K562 (cell line): ENCODE measurements around the gene UBE2U. TPM values are rescaled to one million over a fixed set of nuclear protein-coding genes. Genes with fewer than 3 reads are reported as not detected.

Experiments used
- CHD4 ChIP-seq: fragments of 200-600 bp; sonication (generic); IDR thresholded peaks from 3 replicates; pipeline ENCODE4 v1.6.1; 2012; ENCODE audit warnings: low read depth, mild to moderate bottlenecking, mixed read lengths, low read length, inconsistent platforms; ENCODE audit not compliant: insufficient read depth, insufficient replicate concordance, poor library complexity, severe bottlenecking
- HDAC3 ChIP-seq: fragments of 450-650 bp; IDR thresholded peaks from 2 replicates; pipeline ENCODE4 v1.6.1; 2018; ENCODE audit warnings: borderline replicate concordance, mild to moderate bottlenecking, moderate library complexity; ENCODE audit not compliant: partially characterized antibody
- MTF1 ChIP-seq: fragments of 250-450 bp; sonication (Bioruptor Pico); IDR thresholded peaks from 2 replicates; pipeline ENCODE4 v1.9.0; 2021; ENCODE audit warnings: moderate library complexity, mild to moderate bottlenecking, inconsistent platforms, borderline replicate concordance
- POLR3G ChIP-seq: IDR thresholded peaks from 2 replicates; pipeline ENCODE4 v1.6.1; 2011; ENCODE audit not compliant: insufficient read length, insufficient replicate concordance; ENCODE audit errors: extremely low read depth
- SMC3 ChIP-seq: conservative IDR thresholded peaks from 2 replicates; pipeline ENCODE4 v1.6.1; 2011; ENCODE audit warnings: low read depth, low read length, improper control_type of control experiment; ENCODE audit not compliant: insufficient read depth
- SRSF3 ChIP-seq: fragments of 200-400 bp; formaldehyde crosslinking; IDR thresholded peaks from 2 replicates; pipeline ENCODE4 v1.6.1; 2016; ENCODE audit warnings: mild to moderate bottlenecking, low read length, moderate library complexity; ENCODE audit not compliant: insufficient read depth
- TRIM24 ChIP-seq, 2 experiments: fragments of 450-650 bp; IDR thresholded peaks; 2 replicates each; pipeline ENCODE4 v1.6.1; 2016
- ZBTB1 ChIP-seq: sonication (generic); formaldehyde crosslinking; IDR thresholded peaks from 2 replicates; pipeline ENCODE4 v1.8.1; 2023; ENCODE audit warnings: missing genetic modification reagents, low read depth, mild to moderate bottlenecking, borderline replicate concordance
- polyA plus RNA-seq, 8 experiments: library from polyadenylated mRNA; depleted of rRNA in 4 of 8; stranded (reverse) in 5 of 8; unstranded in 3 of 8; fragments of >200 nt; fragmentation: Nextera tagmentation in 2 of 8; fragmentation: Illumina TruSeq in 1 of 8; extraction: Ambion mirVana in 2 of 8; extraction: Trizol in 1 of 8; gene quantifications; 2 replicates each; pipeline versions ENCODE4 v1.2.1 to v1.2.3, GENCODE V29; 2011 to 2014; ENCODE audit warnings: inconsistent platforms in 1 of 8, missing spikeins in 1 of 8
- total RNA-seq, 7 experiments: library from RNA; depleted of rRNA in 6 of 7; stranded (reverse); fragments of >200 nt in 6 of 7; fragmentation: Illumina TruSeq in 2 of 7; extraction: Trizol in 2 of 7; gene quantifications; 2 replicates each; pipeline versions ENCODE4 v1.2.1 to v1.2.3, GENCODE V29; 2011 to 2021; ENCODE audit warnings: low replicate concordance in 1 of 7
- TF ChIP-seq, protein P1 (sequence below), 2 experiments: IDR thresholded peaks in 1 of 2; conservative IDR thresholded peaks in 1 of 2; 2 replicates each; pipeline ENCODE4 v1.6.1; 2016; ENCODE audit warnings: low read depth in 2 of 2, mild to moderate bottlenecking in 1 of 2, missing compliant biosample characterization in 1 of 2, missing genetic modification characterization in 1 of 2, moderate library complexity in 1 of 2
- TF ChIP-seq, protein P2 (sequence below), 3 experiments: IDR thresholded peaks in 2 of 3; conservative IDR thresholded peaks in 1 of 3; 2 replicates each; pipeline ENCODE4 v1.5.1; 2011 to 2012; ENCODE audit warnings: low read length in 3 of 3, mild to moderate bottlenecking in 3 of 3, control low read depth in 2 of 3, improper control_type of control experiment in 1 of 3, inconsistent platforms in 1 of 3, low read depth in 1 of 3, mixed read lengths in 1 of 3, moderate library complexity in 1 of 3; ENCODE audit not compliant: insufficient read depth in 2 of 3
- TF ChIP-seq, protein P3 (sequence below): fragments of 250-450 bp; sonication (Bioruptor Pico); IDR thresholded peaks from 2 replicates; pipeline ENCODE4 v1.5.0; 2020; ENCODE audit warnings: mild to moderate bottlenecking, borderline replicate concordance
- TF ChIP-seq, protein P4 (sequence below): IDR thresholded peaks from 3 replicates; pipeline ENCODE4 v1.6.1; 2011; ENCODE audit warnings: borderline replicate concordance, mild to moderate bottlenecking; ENCODE audit not compliant: insufficient read length, insufficient read depth

The UBE2U gene
- total and polyA plus RNA-seq, 9 of the 15 experiments (the other 6 are each of a cell fraction or from before 2014, with no cell fraction given) = not detected

DNA sequence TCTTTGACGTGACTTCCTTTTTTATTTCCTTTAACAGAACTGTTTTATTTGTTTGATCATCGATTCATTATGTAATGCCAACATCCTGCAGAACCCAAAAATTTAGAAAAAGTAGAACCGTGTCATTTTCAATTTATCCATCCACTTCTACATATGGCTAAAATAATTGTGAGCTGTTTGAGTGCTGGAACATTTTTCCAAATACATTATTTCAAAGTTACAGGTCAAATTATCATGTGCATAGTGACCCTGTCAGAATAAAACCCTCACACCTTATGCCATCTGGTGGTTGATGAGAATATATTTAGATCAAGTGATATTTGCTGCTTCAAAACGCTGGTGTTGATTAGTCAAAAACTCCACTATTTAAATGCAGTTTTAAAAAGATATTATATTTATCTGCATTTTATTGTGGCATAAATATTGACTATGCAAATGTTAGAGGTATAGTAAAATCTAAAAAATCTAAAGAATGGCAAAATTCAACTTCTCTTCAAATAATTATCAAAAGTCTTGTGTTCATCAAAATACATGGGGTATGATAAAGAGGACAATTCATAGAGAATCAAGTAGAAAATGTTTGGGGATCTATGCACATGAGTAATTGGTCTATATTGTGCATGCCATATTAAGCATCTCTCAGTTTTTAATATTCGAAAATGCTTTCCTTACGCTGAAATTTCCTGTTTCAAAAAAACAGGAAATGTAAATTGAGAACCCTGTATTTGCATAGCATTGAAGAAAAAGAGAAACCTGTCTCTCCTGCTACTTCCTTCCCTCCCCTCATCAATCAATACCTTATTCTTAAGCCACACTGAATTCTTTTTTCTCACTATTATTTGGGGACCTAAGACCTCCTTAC, 39.7 kb downstream of the UBE2U start (continued):
- TF ChIP-seq, protein P1, sequence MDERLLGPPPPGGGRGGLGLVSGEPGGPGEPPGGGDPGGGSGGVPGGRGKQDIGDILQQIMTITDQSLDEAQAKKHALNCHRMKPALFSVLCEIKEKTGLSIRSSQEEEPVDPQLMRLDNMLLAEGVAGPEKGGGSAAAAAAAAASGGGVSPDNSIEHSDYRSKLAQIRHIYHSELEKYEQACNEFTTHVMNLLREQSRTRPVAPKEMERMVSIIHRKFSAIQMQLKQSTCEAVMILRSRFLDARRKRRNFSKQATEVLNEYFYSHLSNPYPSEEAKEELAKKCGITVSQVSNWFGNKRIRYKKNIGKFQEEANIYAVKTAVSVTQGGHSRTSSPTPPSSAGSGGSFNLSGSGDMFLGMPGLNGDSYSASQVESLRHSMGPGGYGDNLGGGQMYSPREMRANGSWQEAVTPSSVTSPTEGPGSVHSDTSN (CRISPR knock-in tag; IDR thresholded peaks at IDR 0.05; ENCODE audit: low read depth) = no peak
- TF ChIP-seq, protein P1 (tag; conservative IDR thresholded peaks at IDR 0.05; ENCODE audit: low read depth) = no peak
- TF ChIP-seq TRIM24 (IDR thresholded peaks at IDR 0.05) (no peak), SRSF3 (no peak), HDAC3 (no peak), CHD4 (no peak), POLR3G (no peak), ZBTB1 (CRISPR knock-in tag) (no peak), MTF1 (CRISPR knock-in tag) (no peak), SMC3 (0 out of 2 replicates have a peak, but pooled peaks have one; percentile 23)
- TF ChIP-seq, protein P2, sequence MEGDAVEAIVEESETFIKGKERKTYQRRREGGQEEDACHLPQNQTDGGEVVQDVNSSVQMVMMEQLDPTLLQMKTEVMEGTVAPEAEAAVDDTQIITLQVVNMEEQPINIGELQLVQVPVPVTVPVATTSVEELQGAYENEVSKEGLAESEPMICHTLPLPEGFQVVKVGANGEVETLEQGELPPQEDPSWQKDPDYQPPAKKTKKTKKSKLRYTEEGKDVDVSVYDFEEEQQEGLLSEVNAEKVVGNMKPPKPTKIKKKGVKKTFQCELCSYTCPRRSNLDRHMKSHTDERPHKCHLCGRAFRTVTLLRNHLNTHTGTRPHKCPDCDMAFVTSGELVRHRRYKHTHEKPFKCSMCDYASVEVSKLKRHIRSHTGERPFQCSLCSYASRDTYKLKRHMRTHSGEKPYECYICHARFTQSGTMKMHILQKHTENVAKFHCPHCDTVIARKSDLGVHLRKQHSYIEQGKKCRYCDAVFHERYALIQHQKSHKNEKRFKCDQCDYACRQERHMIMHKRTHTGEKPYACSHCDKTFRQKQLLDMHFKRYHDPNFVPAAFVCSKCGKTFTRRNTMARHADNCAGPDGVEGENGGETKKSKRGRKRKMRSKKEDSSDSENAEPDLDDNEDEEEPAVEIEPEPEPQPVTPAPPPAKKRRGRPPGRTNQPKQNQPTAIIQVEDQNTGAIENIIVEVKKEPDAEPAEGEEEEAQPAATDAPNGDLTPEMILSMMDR (IDR thresholded peaks at IDR 0.05 in 2 of 3, conservative IDR thresholded peaks at IDR 0.05 in 1 of 3; ENCODE audit: insufficient read depth in 2 of 3, low read depth in 1 of 3, low read length in 3 of 3) = peak in 2 of 3 experiments; percentile 15 to 43; a peak in 3 of 6 replicates
- TF ChIP-seq, protein P3, sequence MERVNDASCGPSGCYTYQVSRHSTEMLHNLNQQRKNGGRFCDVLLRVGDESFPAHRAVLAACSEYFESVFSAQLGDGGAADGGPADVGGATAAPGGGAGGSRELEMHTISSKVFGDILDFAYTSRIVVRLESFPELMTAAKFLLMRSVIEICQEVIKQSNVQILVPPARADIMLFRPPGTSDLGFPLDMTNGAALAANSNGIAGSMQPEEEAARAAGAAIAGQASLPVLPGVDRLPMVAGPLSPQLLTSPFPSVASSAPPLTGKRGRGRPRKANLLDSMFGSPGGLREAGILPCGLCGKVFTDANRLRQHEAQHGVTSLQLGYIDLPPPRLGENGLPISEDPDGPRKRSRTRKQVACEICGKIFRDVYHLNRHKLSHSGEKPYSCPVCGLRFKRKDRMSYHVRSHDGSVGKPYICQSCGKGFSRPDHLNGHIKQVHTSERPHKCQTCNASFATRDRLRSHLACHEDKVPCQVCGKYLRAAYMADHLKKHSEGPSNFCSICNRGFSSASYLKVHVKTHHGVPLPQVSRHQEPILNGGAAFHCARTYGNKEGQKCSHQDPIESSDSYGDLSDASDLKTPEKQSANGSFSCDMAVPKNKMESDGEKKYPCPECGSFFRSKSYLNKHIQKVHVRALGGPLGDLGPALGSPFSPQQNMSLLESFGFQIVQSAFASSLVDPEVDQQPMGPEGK (CRISPR knock-in tag) = no peak
- TF ChIP-seq, protein P4, sequence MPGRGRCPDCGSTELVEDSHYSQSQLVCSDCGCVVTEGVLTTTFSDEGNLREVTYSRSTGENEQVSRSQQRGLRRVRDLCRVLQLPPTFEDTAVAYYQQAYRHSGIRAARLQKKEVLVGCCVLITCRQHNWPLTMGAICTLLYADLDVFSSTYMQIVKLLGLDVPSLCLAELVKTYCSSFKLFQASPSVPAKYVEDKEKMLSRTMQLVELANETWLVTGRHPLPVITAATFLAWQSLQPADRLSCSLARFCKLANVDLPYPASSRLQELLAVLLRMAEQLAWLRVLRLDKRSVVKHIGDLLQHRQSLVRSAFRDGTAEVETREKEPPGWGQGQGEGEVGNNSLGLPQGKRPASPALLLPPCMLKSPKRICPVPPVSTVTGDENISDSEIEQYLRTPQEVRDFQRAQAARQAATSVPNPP = no peak
